NCI-H526 (cell line): ENCODE measurements around the gene MAPK12.
A peak's percentile ranks its signal among the peaks of the same experiment; 100 is the strongest.

Experiments
- DNase-seq, 2 experiments: peaks; one replicate each; lab custom pipeline; 2025; lab: John Stamatoyannopoulos, UW

Gene MAPK12

GRCh38 chr22:50232481-50233151 lies 28.9 kb downstream of the MAPK12 start:
- DNase-seq: no peak

- no peak for DNase-seq
Observed at GRCh38 chr22:50229370-50229769, 32.1 kb downstream of the MAPK12 start.

- no peak for DNase-seq
Observed at GRCh38 chr22:50228366-50228765, 33.1 kb downstream of the MAPK12 start.

- DNase-seq: no peak
Observed at GRCh38 chr22:50227579-50228215, 33.8 kb downstream of the MAPK12 start.

- no peak for DNase-seq
Observed at GRCh38 chr22:50226875-50227165, 34.7 kb downstream of the MAPK12 start.

GRCh38 chr22:50226063-50226874 lies 35.2 kb downstream of the MAPK12 start:
- no peak for DNase-seq

- no peak for DNase-seq
Observed at GRCh38 chr22:50225200-50225969, 36.1 kb downstream of the MAPK12 start.

GRCh38 chr22:50224071-50224470 lies 37.4 kb downstream of the MAPK12 start:
- DNase-seq: no peak

- DNase-seq: no peak
Observed at GRCh38 chr22:50222508-50222907, 39.0 kb downstream of the MAPK12 start.

- DNase-seq: no peak
Observed at GRCh38 chr22:50221410-50222300, 39.8 kb downstream of the MAPK12 start.

GRCh38 chr22:50220603-50221409 lies 40.7 kb downstream of the MAPK12 start:
- DNase-seq: no peak

- DNase-seq: no peak
Observed at GRCh38 chr22:50219800-50220602, 41.5 kb downstream of the MAPK12 start.

GRCh38 chr22:50218996-50219727 lies 42.3 kb downstream of the MAPK12 start:
- peak in 1 of 2 experiments; percentile 77 for DNase-seq

GRCh38 chr22:50218153-50218995 lies 43.1 kb downstream of the MAPK12 start:
- DNase-seq: no peak

- no peak for DNase-seq
Observed at GRCh38 chr22:50217543-50218152, 43.8 kb downstream of the MAPK12 start.

GRCh38 chr22:50216684-50217520 lies 44.6 kb downstream of the MAPK12 start:
- no peak for DNase-seq
